Colon (tissue), 2 donors: ENCODE results near the gene B4GALNT4.
"Not testable (repeated sequence)": the region's sequence is repeated elsewhere in the genome, so short reads cannot be mapped to it uniquely, and the experiment has no call there.

Source experiments
- FAIRE-seq: peaks from 2 replicates; lab custom pipeline; 2012; peaks lifted over from hg19 to GRCh38; lab: Jason Lieb, UNC
- donor health status: control.
- donor health status: control.

Gene B4GALNT4

GRCh38 chr11:407651-408123 lies 38.4 kb downstream of the B4GALNT4 start:
- FAIRE-seq, result no peak

- FAIRE-seq, result no peak
These were observed 39.1 kb downstream of the B4GALNT4 start for GRCh38 chr11:408154-409007.

GRCh38 chr11:409008-409599 lies 39.8 kb downstream of the B4GALNT4 start:
- FAIRE-seq, result no peak

- FAIRE-seq, result no peak
These were observed 40.5 kb downstream of the B4GALNT4 start for GRCh38 chr11:409600-410483.

- not testable (repeated sequence) for FAIRE-seq
These were observed 41.4 kb downstream of the B4GALNT4 start for GRCh38 chr11:410711-411110.

- FAIRE-seq, result not testable (repeated sequence)
These were observed 42.2 kb downstream of the B4GALNT4 start for GRCh38 chr11:411520-411919.

- no peak for FAIRE-seq
These were observed 43.4 kb downstream of the B4GALNT4 start for GRCh38 chr11:412641-413119.

GRCh38 chr11:413120-414081 lies 44.1 kb downstream of the B4GALNT4 start:
- FAIRE-seq, result no peak

GRCh38 chr11:414318-414857 lies 45.1 kb downstream of the B4GALNT4 start:
- no peak for FAIRE-seq

GRCh38 chr11:415640-416041 lies 46.3 kb downstream of the B4GALNT4 start:
- no peak for FAIRE-seq

GRCh38 chr11:416051-416756 lies 46.9 kb downstream of the B4GALNT4 start:
- FAIRE-seq, result no peak

GRCh38 chr11:416757-417621 lies 47.7 kb downstream of the B4GALNT4 start:
- FAIRE-seq, result no peak

- no peak for FAIRE-seq
These were observed 48.5 kb downstream of the B4GALNT4 start for GRCh38 chr11:417652-418342.

GRCh38 chr11:418343-419247 lies 49.3 kb downstream of the B4GALNT4 start:
- FAIRE-seq, result no peak

- FAIRE-seq, result no peak
These were observed 50.1 kb downstream of the B4GALNT4 start for GRCh38 chr11:419248-420005.

- no peak for FAIRE-seq
These were observed 51.0 kb downstream of the B4GALNT4 start for GRCh38 chr11:420054-420910.
